IMR-90 (cell line): ENCODE results near the gene MGAT4A.

Experiments used
- BHLHE40 ChIP-seq: fragments of 150-350 bp; IDR thresholded peaks from 2 replicates; pipeline ENCODE4 v1.6.1; 2016; ENCODE audit warnings: mild to moderate bottlenecking, low read depth, low read length
- CEBPB ChIP-seq: IDR thresholded peaks from 2 replicates; pipeline ENCODE4 v1.6.1; 2012; ENCODE audit warnings: low read depth, low read length, improper control_type of control experiment
- CHD1 ChIP-seq: IDR thresholded peaks from 2 replicates; pipeline ENCODE4 v1.6.1; 2012; ENCODE audit warnings: low read depth, low read length, improper control_type of control experiment
- CTCF ChIP-seq: conservative IDR thresholded peaks from 2 replicates; pipeline ENCODE4 v1.5.1; 2012; ENCODE audit warnings: mild to moderate bottlenecking, low read depth, low read length, improper control_type of control experiment
- ELK1 ChIP-seq: fragments of 150-350 bp; IDR thresholded peaks from 2 replicates; pipeline ENCODE4 v1.6.1; 2016; ENCODE audit warnings: low read depth, mild to moderate bottlenecking, low read length, moderate library complexity, borderline replicate concordance
- FOS ChIP-seq: fragments of 150-350 bp; IDR thresholded peaks from 2 replicates; pipeline ENCODE4 v1.6.1; 2016; ENCODE audit warnings: low read depth, low read length
- MXI1 ChIP-seq: IDR thresholded peaks from 2 replicates; pipeline ENCODE4 v1.6.1; 2012; ENCODE audit warnings: low read depth, mild to moderate bottlenecking, low read length, moderate library complexity, borderline replicate concordance
- NFE2L2 ChIP-seq: fragments of 150-350 bp; IDR thresholded peaks from 2 replicates; pipeline ENCODE4 v1.6.1; 2016; ENCODE audit warnings: low read depth, mild to moderate bottlenecking, low read length
- POLR2A ChIP-seq: IDR thresholded peaks from 2 replicates; pipeline ENCODE4 v1.6.1; 2012; ENCODE audit warnings: mild to moderate bottlenecking, low read depth, low read length
- RAD21 ChIP-seq: IDR thresholded peaks from 2 replicates; pipeline ENCODE4 v1.6.1; 2012; ENCODE audit warnings: low read length, improper control_type of control experiment
- RFX5 ChIP-seq: IDR thresholded peaks from 2 replicates; pipeline ENCODE4 v1.8.0; 2012; ENCODE audit warnings: low read depth, mild to moderate bottlenecking, low read length, moderate library complexity
- TF ChIP-seq, protein P1 (sequence below): fragments of 150-350 bp; IDR thresholded peaks from 2 replicates; pipeline ENCODE4 v1.6.1; 2017; ENCODE audit warnings: mild to moderate bottlenecking, antibody characterized with exemption, low read length, low read depth

GRCh38 chr2:98732430-98733051, 1.6 kb upstream of the MGAT4A start:
- TF ChIP-seq POLR2A = no peak
- TF ChIP-seq ELK1 = no peak
- TF ChIP-seq CTCF = no peak
- TF ChIP-seq FOS = no peak
- no peak for TF ChIP-seq NFE2L2
- no peak for TF ChIP-seq RFX5
- no peak for TF ChIP-seq RAD21
- no peak for TF ChIP-seq BHLHE40
- TF ChIP-seq, protein P1, sequence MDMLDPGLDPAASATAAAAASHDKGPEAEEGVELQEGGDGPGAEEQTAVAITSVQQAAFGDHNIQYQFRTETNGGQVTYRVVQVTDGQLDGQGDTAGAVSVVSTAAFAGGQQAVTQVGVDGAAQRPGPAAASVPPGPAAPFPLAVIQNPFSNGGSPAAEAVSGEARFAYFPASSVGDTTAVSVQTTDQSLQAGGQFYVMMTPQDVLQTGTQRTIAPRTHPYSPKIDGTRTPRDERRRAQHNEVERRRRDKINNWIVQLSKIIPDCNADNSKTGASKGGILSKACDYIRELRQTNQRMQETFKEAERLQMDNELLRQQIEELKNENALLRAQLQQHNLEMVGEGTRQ = no peak
- no peak for TF ChIP-seq CHD1
- TF ChIP-seq CEBPB = no peak
- TF ChIP-seq MXI1 = no peak
